Measurements from ENCODE around the gene REXO1. TPM values are rescaled to one million over a fixed set of nuclear protein-coding genes. Genes with fewer than 3 reads are reported as not detected.

Gene REXO1
- total and polyA plus RNA-seq, 2 donors (not counting 1 experiment from before 2014, with no cell fraction given): 72.6 to 898 TPM

DNA sequence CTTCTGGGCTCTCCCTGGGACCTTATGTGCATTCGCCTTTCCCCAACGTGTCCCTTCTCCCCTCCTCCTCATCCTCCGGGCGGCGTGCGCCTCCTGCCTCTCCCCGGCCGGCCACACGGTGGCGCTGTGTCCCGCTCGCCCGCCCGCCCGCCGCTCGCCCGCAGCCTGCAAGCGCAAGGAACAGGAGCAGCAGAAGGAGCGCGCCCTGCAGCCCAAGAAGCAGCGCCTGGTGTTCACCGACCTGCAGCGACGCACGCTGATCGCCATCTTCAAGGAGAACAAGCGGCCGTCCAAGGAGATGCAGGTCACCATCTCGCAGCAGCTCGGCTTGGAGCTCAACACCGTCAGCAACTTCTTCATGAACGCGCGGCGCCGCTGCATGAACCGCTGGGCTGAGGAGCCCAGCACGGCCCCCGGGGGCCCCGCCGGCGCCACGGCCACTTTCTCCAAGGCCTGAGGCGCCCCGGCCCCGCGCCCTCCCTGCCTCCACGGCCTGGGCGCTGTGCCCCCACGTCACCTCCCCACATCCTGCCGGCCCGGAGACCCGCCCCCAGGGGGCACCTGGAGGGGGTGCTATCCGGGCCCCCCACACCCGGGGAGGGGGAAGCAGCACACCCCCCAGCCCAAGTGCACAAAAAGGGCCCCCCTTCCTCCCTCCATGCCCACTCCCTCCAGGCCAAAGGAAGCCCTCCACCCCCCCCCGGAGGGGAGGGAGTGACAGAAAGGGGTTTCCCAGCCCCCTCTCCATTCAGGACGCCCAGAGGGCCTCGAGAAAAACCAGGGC, 73.1 kb downstream of the REXO1 start:
- H3K36me3 ChIP-seq (replicated peaks in 1 of 2; ENCODE audit: control extremely low read depth in 1 of 2, control insufficient read depth in 1 of 2, extremely low read depth in 1 of 2, insufficient read depth in 2 of 2, low read length in 1 of 2): no peaks in the 10 kb centered on the region
- peaks cover 7 to 17% of the 10 kb centered on the region in 2 donors for H3K4me1 ChIP-seq (ENCODE audit: control insufficient read depth in 2 of 2, insufficient read depth in 2 of 2, low read length in 2 of 2)
- DNase-seq (peak; percentile 45), ATAC-seq (ENCODE audit: low read depth) (no peak)
- Mint-ChIP-seq H3K27me3 (peaks cover 67% of the 10 kb centered on the region), H3K9me3 (ENCODE audit: insufficient read depth) (peaks cover 3% of the 10 kb centered on the region), H3K27ac (no peak overlapping the region), H3K4me1 (peaks cover 5% of the 10 kb centered on the region), H3K4me3 (no peak overlapping the region)
- H2AFZ ChIP-seq (ENCODE audit: insufficient read depth, low read depth, low read length, poor library complexity, severe bottlenecking): no peak overlapping the region
- TF ChIP-seq, protein P1, sequence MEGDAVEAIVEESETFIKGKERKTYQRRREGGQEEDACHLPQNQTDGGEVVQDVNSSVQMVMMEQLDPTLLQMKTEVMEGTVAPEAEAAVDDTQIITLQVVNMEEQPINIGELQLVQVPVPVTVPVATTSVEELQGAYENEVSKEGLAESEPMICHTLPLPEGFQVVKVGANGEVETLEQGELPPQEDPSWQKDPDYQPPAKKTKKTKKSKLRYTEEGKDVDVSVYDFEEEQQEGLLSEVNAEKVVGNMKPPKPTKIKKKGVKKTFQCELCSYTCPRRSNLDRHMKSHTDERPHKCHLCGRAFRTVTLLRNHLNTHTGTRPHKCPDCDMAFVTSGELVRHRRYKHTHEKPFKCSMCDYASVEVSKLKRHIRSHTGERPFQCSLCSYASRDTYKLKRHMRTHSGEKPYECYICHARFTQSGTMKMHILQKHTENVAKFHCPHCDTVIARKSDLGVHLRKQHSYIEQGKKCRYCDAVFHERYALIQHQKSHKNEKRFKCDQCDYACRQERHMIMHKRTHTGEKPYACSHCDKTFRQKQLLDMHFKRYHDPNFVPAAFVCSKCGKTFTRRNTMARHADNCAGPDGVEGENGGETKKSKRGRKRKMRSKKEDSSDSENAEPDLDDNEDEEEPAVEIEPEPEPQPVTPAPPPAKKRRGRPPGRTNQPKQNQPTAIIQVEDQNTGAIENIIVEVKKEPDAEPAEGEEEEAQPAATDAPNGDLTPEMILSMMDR (IDR thresholded peaks at IDR 0.05): peak; percentile 42
- TF ChIP-seq EZH2 (IDR thresholded peaks at IDR 0.05; ENCODE audit: borderline replicate concordance, insufficient read depth, low read depth, low read length, poor library complexity, severe bottlenecking): no peak
- peaks cover 0 to 59% (median 14%) of the 10 kb centered on the region in 3 donors for H3K9me3 ChIP-seq (ENCODE audit: control extremely low read depth in 1 of 3, control insufficient read depth in 2 of 3, insufficient read depth in 1 of 3, low read length in 2 of 3)
- H4K20me1 ChIP-seq (ENCODE audit: control insufficient read depth, insufficient read depth, low read length, poor library complexity, severe bottlenecking): no peaks in the 10 kb centered on the region
- no peak overlapping the region for H3K27ac ChIP-seq (ENCODE audit: low read length in 2 of 2)
- no peak overlapping the region for H3K9ac ChIP-seq (ENCODE audit: low read length)
- ChIA-PET CTCF (no interaction called here), POLR2A (no interaction called here)
- peaks cover 0 to 82% (median 54%) of the 10 kb centered on the region in 4 experiments for H3K27me3 ChIP-seq (replicated peaks in 1 of 4; ENCODE audit: control extremely low read depth in 1 of 4, control insufficient read depth in 3 of 4, insufficient read depth in 4 of 4, low read length in 3 of 4)
- H3K4me2 ChIP-seq (replicated peaks; ENCODE audit: low read depth, low read length, poor library complexity, severe bottlenecking): no peak overlapping the region
- intact Hi-C loops (cut with micrococcal nuclease): no loop called here
- WGBS (ENCODE audit: insufficient coverage): 17% methylated on average over 50 of the region's 59 CpGs
- H3K79me2 ChIP-seq (ENCODE audit: control insufficient read depth, insufficient read depth, low read length): no peaks in the 10 kb centered on the region
- no peak overlapping the region for H3K4me3 ChIP-seq (ENCODE audit: control extremely low read depth in 1 of 5, extremely low read depth in 1 of 5, insufficient read depth in 1 of 5, low read depth in 2 of 5, low read length in 4 of 5)

DNA sequence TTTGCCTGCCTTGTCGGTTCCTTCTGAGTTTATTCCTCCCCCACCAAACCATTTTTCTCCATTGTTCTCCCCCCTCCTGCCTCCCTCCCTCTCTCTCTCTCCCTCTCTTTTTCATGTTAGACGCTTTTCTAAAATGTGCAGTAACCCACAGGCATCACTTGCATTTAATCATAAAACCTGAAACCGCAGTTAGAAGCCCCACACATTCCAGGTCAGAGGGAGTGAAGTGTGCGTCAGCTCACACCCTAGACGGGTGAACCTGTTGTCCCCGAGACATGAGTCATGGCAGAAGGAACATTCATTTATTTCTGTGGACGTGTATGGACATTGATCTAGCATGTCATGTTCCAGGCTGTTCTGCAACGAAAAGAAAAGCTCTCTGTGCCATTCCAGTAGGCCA, 75.1 kb downstream of the REXO1 start:
- H3K9me3 Mint-ChIP-seq (ENCODE audit: insufficient read depth): peaks cover 3% of the 10 kb centered on the region
- CTCF ChIA-PET: interaction anchor here (0.7 to 4.9 kb wide), 2 partner anchors 104 to 227 kb away, joined by 3 to 38 read pairs; no protein-coding TSS in a partner anchor
- Histone ChIP-seq H3K9ac (ENCODE audit: low read length) (no peak overlapping the region), H3K27me3 (replicated peaks in 1 of 4; ENCODE audit: control extremely low read depth in 1 of 4, control insufficient read depth in 3 of 4, insufficient read depth in 4 of 4, low read length in 3 of 4) (peaks cover 0 to 81% (median 58%) of the 10 kb centered on the region in 4 experiments), H3K4me1 (ENCODE audit: control insufficient read depth in 2 of 2, insufficient read depth in 2 of 2, low read length in 2 of 2) (peaks cover 7 to 28% of the 10 kb centered on the region in 2 donors), H3K4me3 (ENCODE audit: control extremely low read depth in 1 of 5, extremely low read depth in 1 of 5, insufficient read depth in 1 of 5, low read depth in 2 of 5, low read length in 4 of 5) (no peak overlapping the region), H4K20me1 (ENCODE audit: control insufficient read depth, insufficient read depth, low read length, poor library complexity, severe bottlenecking) (no peaks in the 10 kb centered on the region), H3K4me2 (replicated peaks; ENCODE audit: low read depth, low read length, poor library complexity, severe bottlenecking) (no peak overlapping the region), H3K9me3 (ENCODE audit: control extremely low read depth in 1 of 3, control insufficient read depth in 2 of 3, insufficient read depth in 1 of 3, low read length in 2 of 3) (peaks cover 0 to 69% (median 14%) of the 10 kb centered on the region in 3 donors), H3K79me2 (ENCODE audit: control insufficient read depth, insufficient read depth, low read length) (no peaks in the 10 kb centered on the region), H3K27ac (ENCODE audit: low read length in 2 of 2) (no peak overlapping the region), H3K36me3 (replicated peaks in 1 of 2; ENCODE audit: control extremely low read depth in 1 of 2, control insufficient read depth in 1 of 2, extremely low read depth in 1 of 2, insufficient read depth in 2 of 2, low read length in 1 of 2) (no peaks in the 10 kb centered on the region), H2AFZ (ENCODE audit: insufficient read depth, low read depth, low read length, poor library complexity, severe bottlenecking) (no peak overlapping the region)
- H3K27ac Mint-ChIP-seq: no peak overlapping the region
- peaks cover 66% of the 10 kb centered on the region for H3K27me3 Mint-ChIP-seq
- 77% methylated on average over 8 of the region's 8 CpGs for WGBS (ENCODE audit: insufficient coverage)
- no peak overlapping the region for H3K4me3 Mint-ChIP-seq
- peaks cover 5% of the 10 kb centered on the region for H3K4me1 Mint-ChIP-seq
- intact Hi-C loops (cut with micrococcal nuclease): no loop called here
- DNase-seq (no peak), ATAC-seq (ENCODE audit: low read depth) (no peak)
- no peak for TF ChIP-seq EZH2 (IDR thresholded peaks at IDR 0.05; ENCODE audit: borderline replicate concordance, insufficient read depth, low read depth, low read length, poor library complexity, severe bottlenecking)
- TF ChIP-seq, protein P1 (IDR thresholded peaks at IDR 0.05): no peak
- POLR2A ChIA-PET: no interaction called here
